ENCODE data around the gene CYP2C18.
"Not testable (repeated sequence)": the region's sequence is repeated elsewhere in the genome, so short reads cannot be mapped to it uniquely, and the experiment has no call there.

The CYP2C18 gene

GRCh38 chr10:94683214-94684054, at the start of gene CYP2C18:
Gene CYP2C18, plus strand, starts transcription at chr10:94683729. Its CDS starts 91 bp downstream, at chr10:94683820.
- no peak for DNase-seq (ENCODE audit: low read depth, low spot score)

- not testable (repeated sequence) for DNase-seq (ENCODE audit: low read depth, low spot score)
These were observed 45.4 kb upstream of the CYP2C18 start for GRCh38 chr10:94638097-94638496.

GRCh38 chr10:94639902-94640301, 43.6 kb upstream of the CYP2C18 start:
- DNase-seq (ENCODE audit: low read depth, low spot score): no peak

GRCh38 chr10:94640562-94640961, 43.0 kb upstream of the CYP2C18 start:
- DNase-seq (ENCODE audit: low read depth, low spot score): no peak

GRCh38 chr10:94641480-94641879, 42.0 kb upstream of the CYP2C18 start:
- DNase-seq (ENCODE audit: low read depth, low spot score): no peak

GRCh38 chr10:94644352-94644751, 39.2 kb upstream of the CYP2C18 start:
- no peak for DNase-seq (ENCODE audit: low read depth, low spot score)

GRCh38 chr10:94645285-94645684, 38.2 kb upstream of the CYP2C18 start:
- no peak for DNase-seq (ENCODE audit: low read depth, low spot score)

GRCh38 chr10:94655201-94655600, 28.3 kb upstream of the CYP2C18 start:
- DNase-seq (ENCODE audit: low read depth, low spot score): not testable (repeated sequence)

GRCh38 chr10:94663061-94663460, 20.5 kb upstream of the CYP2C18 start:
- not testable (repeated sequence) for DNase-seq (ENCODE audit: low read depth, low spot score)

- no peak for DNase-seq (ENCODE audit: low read depth, low spot score)
These were observed 17.0 kb upstream of the CYP2C18 start for GRCh38 chr10:94666391-94667102.

GRCh38 chr10:94673614-94674321, 9.8 kb upstream of the CYP2C18 start:
- DNase-seq (ENCODE audit: low read depth, low spot score): no peak

- DNase-seq (ENCODE audit: low read depth, low spot score): no peak
These were observed 7.0 kb upstream of the CYP2C18 start for GRCh38 chr10:94676496-94676895.

- no peak for DNase-seq (ENCODE audit: low read depth, low spot score)
These were observed 5.8 kb upstream of the CYP2C18 start for GRCh38 chr10:94677691-94678090.

GRCh38 chr10:94678475-94678874, 5.1 kb upstream of the CYP2C18 start:
- DNase-seq (ENCODE audit: low read depth, low spot score): no peak

GRCh38 chr10:94680544-94680943, 3.0 kb upstream of the CYP2C18 start:
- no peak for DNase-seq (ENCODE audit: low read depth, low spot score)

- not testable (repeated sequence) for DNase-seq (ENCODE audit: low read depth, low spot score)
These were observed 893 bp upstream of the CYP2C18 start for GRCh38 chr10:94682636-94683035.

GRCh38 chr10:94687625-94688248, 4.2 kb downstream of the CYP2C18 start:
- DNase-seq (ENCODE audit: low read depth, low spot score): no peak

GRCh38 chr10:94706089-94706488, 22.6 kb downstream of the CYP2C18 start:
- DNase-seq (ENCODE audit: low read depth, low spot score): no peak

GRCh38 chr10:94710578-94710977, 27.0 kb downstream of the CYP2C18 start:
- no peak for DNase-seq (ENCODE audit: low read depth, low spot score)

GRCh38 chr10:94725871-94726270, 42.3 kb downstream of the CYP2C18 start:
- DNase-seq (ENCODE audit: low read depth, low spot score): no peak

GRCh38 chr10:94735197-94735596, 51.7 kb downstream of the CYP2C18 start:
- DNase-seq (ENCODE audit: low read depth, low spot score): no peak

- no peak for DNase-seq (ENCODE audit: low read depth, low spot score)
These were observed 55.1 kb downstream of the CYP2C18 start for GRCh38 chr10:94738588-94738987.

Data from activated naive CD8-positive, alpha-beta T cell treated with anti-CD3 and anti-CD28 coated beads, Interleukin-2, amount 50 U/mL, for 16 hours (primary cell).